TTC549 (cell line): ENCODE measurements around the gene GALM.
"Not testable (repeated sequence)": the region's sequence is repeated elsewhere in the genome, so short reads cannot be mapped to it uniquely, and the experiment has no call there.

Experiments used
- FAIRE-seq: peaks from 2 replicates; lab custom pipeline; 2012; peaks lifted over from hg19 to GRCh38; lab: Jason Lieb, UNC

The GALM gene

DNA sequence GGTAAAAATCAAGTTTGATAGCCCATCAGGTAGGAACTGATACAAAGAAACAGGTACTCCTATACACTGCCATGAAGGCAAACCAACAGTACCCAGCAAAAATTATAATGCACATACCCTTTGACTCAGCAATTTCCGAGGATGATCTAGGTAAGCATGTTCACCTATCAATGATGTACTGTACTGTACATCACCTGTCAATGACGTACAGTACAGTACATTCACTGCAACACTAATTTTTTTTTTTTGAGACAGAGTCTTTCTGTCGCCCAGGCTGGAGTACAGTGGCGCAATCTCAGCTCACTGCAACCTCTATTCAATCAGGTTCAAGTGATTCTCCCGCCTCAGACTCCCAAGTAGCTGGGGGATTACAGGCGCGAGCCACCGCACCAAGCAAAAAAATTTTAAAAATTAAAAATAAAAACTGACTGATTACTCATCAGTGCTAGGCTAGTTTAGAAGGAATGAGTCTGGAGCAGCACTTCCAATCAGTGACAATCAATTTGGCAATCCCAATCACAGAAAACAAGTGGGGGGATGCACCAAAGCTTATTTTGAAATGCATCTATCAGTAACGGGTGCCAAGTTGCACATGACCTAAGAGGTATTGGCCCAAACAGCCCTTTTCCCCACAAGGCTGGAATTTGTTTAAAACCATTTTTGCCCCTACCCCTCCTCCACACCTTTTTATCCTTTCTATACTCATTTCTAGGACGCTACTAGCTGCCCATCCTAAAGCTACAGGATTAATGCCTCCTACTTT is 77.1 kb downstream of the GALM start:
- no peak for FAIRE-seq

DNA sequence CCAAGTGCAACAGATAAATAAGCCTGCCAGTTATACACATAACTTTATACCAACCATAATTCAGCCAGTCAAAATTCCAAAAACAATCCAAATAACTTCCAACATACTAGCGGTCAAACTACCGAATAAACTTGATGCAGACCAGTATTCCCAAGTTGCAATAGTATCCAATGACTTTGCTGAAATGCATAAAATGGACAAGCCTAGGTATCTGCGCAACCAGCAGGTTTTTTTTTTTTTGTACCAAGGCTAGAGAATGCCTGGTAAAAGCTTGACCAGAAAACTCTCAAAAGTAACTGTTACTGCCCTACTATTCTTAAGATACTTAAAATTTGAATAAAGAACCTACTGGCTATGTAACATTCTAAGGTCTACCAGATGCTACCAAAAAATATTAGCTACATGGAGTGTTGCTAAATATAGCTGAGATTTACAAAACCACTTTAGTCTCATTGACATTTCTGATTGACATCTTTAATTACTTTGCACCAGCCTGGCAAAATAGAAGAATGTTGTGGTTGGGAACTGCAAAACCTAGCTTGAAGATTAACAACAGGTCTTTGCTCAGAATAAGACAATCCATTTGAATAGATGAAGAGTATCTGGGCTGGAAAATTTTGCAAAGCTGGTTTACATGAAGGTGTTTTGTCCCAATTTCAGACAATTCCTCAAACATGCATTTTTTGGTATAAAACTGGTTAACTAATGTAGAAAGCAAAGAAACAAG is 77.9 kb downstream of the GALM start:
- FAIRE-seq, result no peak

- FAIRE-seq, result no peak
Observed at GRCh38 chr2:38744399-38744780, 78.5 kb downstream of the GALM start.

DNA sequence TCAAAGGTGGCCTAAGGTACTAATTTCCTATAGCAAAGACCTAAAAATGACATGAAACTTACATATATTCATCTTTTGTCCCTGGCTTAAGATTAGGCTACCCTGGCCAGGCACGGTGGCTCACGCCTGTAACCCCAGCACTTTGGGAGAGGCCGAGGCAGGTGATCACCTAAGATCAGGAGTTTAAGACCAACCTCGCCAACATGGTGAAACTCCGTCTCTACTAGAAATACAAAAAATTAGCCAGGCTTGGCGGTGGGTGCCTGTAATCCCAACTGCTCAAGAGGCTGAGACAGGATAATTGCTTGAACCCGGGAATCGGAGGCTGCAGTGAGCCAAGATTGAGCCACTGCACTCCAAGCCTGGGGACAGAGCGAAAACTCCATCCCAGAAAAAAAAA is 79.4 kb downstream of the GALM start:
- FAIRE-seq, result no peak

- FAIRE-seq, result no peak
Observed at GRCh38 chr2:38747007-38747424, 81.1 kb downstream of the GALM start.

DNA sequence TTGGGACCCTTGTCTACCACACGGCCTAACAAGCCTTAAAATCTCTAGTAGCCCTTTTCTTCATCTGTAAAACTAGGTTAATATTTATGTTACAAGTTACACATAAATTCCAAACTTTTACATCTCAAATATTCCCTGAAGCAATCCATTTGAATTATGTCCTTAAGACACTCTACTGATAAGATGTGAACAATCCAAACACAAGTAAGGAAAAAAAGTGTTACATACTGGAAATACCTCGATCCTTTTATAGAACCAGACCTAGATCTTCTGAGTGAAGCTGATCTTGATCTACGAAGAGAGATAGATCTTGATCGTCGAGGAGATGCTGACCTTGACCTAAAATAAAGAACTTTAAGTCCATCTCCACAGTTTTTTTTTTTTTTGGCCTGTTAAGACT is 81.9 kb downstream of the GALM start:
- FAIRE-seq, result no peak

DNA sequence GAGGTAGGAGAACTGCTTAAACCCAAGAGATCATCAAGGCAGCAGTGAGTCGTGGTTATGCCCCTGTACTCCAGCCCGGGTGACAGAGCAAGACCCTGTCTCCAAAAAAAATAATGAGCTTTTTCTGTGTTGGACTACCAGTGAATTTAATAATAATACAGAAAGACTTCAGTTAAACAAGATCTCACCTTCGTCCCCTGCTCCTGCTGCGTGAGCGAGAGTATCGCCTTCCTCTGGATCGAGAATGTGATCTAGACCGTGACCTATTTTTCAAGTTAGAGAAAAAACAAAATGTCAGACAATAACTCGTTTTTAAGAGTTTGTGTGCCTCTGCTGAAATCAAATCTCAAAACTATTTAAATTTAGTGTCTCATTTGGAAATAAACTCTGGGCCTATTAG is 82.5 kb downstream of the GALM start:
- FAIRE-seq, result no peak

DNA sequence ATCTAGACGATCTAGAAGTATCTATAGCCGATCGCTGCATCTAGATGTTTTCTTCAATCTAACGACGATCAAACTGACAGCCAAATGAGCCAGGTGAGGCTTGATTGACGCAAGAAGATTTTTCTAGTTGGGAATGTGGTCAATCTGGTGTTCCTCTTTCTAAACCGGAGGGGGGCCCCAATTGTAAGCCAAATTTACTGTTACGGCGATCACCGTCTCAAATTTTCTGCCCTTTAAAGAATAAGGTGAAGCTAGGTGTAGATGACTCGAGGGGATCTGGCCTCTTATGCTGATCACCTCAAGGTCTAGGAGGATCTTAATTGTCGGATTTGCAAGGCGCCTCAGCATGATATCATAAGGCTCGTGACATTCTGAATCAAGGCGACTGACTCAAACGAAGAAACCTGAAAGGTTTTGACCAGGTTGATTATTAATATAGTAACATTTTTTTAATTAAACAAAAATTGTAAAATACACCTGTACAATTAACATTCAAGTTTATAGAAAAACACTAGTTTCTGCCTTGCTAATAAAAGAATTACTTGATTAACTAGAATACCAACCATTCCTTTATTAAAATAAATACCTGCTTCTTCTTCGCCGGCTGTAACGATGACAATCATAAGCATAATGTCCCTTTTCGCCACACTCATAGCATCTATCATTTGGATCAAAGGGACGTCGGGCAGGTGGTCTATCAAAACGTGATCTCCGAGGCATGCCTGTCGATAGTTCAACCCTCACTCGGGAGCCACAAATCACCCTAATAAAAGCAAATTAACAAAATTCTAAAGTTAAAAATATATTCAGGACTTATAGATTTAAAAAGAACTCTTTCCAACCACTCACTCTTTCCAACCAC is 83.3 kb downstream of the GALM start:
- FAIRE-seq, result no peak

GRCh38 chr2:38750011-38750890 is 84.3 kb downstream of the GALM start:
- FAIRE-seq, result no peak

DNA sequence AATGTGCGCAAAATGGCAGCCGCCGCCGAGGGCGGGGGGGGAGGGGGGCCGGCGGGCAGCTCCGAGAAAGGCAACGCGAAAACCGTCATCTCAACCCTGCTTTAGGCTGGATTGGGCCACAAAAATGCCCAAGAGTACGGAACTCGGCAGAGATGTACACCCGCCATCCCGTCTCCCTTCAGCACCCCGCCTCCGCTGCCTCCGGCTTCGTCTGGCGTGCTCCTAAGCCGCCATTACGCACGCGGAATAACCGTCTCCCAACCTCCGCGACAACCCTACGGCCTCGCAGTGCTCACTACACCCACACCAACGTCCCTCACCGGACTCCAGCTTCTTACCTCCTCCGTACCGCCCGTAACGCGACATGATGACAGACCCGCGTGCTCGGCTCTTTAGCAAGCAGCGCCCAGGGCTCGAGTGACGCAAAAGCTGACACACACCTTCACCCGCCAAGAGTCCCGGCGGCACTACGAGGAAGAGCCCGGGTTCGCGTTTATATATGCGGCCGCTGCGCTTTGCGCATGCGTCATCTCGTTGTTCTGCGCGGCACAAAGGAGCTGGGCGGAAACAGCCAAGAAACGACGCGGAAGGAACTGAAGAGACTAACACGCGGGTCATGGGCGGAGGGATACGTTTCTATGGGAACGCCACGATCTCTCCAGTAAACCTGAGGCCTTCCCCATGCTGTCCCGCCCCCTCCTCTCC is 85.1 kb downstream of the GALM start, which contains the start of gene SRSF7:
Gene SRSF7, minus strand, starts transcription at position 471 of the 705 bp plus-strand sequence. Its CDS starts 105 bp downstream, at position 366.
- FAIRE-seq, result peak; percentile 96

DNA sequence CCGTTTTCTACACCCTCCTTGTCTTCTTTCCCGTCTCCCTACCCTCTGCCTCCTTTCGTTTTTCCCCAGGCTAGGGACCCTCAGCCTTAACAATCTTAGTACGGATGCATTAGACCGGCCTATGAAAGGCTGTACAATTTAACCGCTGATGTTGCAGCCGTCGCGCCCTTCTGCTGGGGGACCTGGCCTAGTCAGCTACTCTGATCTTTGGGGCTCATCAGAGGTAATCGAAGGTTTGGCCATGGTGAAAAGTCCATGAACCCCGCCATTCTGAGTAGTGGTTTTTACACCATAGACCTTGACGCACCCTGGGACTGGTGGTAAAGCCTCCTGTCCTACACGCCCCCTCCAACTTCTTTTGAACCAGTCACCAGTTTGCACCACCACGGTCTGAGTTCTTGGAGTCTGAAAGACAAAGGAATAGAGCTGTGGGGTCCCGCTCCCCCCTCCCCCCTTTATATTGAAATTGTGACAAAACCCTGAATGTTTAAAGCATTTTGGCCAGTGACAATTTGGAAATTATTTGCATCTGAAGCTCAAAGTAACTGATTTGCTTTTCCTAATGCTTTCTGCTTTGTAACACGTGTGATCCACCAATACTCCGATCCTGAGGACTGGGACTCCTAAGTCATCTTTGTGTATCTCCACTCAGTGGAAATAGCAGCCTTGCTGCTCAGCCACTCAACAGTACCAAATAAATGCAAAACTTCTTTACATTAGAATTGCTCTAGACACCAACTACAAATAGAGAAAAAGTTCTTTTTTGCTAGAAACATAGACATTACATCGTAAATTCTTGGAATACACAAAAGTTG is 85.9 kb downstream of the GALM start:
- peak; percentile 19 for FAIRE-seq

DNA sequence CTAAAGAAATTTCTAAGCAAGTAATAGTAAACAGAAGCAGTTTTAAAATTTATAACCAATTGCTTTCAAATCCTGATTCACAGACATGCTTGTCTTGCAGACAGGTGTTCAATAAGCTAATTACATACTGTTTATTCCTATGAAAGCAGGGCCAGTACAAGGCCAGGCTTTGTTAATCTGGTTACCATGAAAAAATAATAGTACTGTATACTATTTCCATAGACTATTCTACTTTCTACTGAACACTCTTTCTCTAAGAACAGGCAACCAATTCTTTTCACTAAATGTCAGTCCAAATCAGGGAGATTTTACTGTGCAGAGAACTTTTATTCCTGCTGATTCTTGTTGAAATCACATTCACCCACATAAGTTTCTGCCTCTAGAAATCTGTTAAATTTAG is 88.1 kb downstream of the GALM start:
- FAIRE-seq, result no peak

- no peak for FAIRE-seq
Observed at GRCh38 chr2:38754506-38754905, 88.6 kb downstream of the GALM start.

DNA sequence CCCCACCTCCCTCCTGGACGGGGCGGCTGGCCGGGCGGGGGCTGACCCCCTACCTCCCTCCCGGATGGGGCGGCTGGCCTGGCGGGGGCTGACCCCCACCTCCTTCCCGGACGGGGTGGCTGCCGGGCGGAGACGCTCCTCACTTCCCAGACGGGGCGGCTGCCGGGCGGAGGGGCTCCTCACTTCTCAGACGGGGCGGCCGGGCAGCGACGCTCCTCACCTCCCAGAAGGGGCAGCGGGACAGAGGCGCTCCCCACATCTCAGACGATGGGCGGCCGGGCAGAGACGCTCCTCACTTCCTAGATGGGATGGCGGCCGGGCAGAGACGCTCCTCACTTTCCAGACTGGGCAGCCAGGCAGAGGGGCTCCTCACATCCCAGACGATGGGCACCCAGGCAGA is 90.0 kb downstream of the GALM start:
- FAIRE-seq, result not testable (repeated sequence)

- FAIRE-seq, result no peak
Observed at GRCh38 chr2:38763228-38763627, 97.3 kb downstream of the GALM start.

DNA sequence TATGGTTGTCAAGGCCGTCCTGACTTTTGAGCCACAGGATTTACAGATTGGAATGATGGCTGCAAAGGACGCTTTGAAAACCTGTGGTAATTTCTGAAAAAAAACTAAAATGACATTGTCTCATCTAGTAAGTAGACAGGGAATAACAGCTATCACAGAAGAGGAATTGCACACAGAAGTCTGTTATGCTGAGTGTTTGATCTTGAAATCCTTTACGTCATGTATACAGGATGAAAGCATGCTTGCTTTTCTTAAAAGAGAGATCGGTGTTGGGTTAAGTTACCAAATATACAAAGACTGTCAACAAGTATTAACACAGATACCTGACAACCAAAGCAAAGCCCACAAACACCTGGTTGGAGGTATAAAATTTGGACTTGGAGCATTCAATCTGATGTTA is 97.8 kb downstream of the GALM start:
- no peak for FAIRE-seq

DNA sequence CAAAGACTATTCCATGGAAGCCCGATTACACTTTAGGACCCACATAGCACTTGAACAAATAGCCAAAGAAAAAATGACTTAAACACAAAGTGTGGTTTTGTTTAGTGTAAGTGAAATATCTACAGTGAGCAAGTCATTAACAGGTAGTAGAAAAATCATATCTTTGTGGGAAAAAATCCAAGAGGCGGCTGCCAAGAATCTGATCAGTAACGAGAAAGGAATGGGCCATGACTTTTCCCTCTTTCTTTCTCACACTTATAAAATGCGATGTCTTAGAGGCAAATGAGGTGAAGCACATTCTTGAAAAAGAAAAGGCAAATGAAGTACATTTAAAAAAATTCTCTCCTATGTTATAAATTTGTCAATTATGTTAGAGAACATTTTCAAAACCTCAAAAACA is 99.2 kb downstream of the GALM start:
- no peak for FAIRE-seq

DNA sequence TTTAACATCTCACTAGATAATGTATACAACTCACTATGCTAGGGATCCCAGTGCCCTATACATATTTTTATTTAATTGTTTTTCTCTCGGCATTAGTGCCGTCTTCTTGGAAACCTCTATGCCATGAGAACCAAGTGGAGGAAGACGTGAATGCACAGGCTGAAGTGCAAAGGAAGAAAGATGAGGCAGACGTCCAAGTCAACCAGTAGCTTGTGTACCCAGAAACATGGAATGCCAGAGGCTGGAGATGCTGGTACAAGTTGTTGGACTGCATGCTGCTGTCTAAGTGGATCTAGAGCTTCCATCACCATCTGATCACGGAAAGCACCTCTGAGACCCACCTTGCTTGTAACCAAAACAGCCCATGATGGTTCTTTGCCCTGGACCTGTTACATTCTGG is 99.6 kb downstream of the GALM start:
- no peak for FAIRE-seq

GRCh38 chr2:38771632-38772031 is 105.7 kb downstream of the GALM start:
- no peak for FAIRE-seq
